C4-2B (cell line): ENCODE data around the gene BAK1.

Experiments used
- H3K27ac ChIP-seq: fragments of 450-650 bp; 2 replicates; pipeline ENCODE4 v1.5.1; 2017
- CTCF ChIP-seq: fragments of 450-650 bp; conservative IDR thresholded peaks from 2 replicates; pipeline ENCODE4 v1.5.1; 2017; ENCODE audit warnings: mild to moderate bottlenecking
- ZFX ChIP-seq: fragments of 450-650 bp; IDR thresholded peaks from 2 replicates; pipeline ENCODE4 v1.6.1; 2017

BAK1 gene

GRCh38 chr6:33579828-33580714 lies at the start of gene BAK1:
TSS of gene BAK1 (minus strand) at chr6:33580276. CDS start at chr6:33577604, 2,672 bp downstream.
- H3K27ac ChIP-seq = peak within 1 kb of the TSS; percentile 85
- TF ChIP-seq CTCF (peak; percentile 74), ZFX (peak; percentile 51; the same call in 1 of the 2 replicates)

- H3K27ac ChIP-seq = no peak overlapping the region
- TF ChIP-seq ZFX = no peak
- no peak for TF ChIP-seq CTCF
These were observed 48.4 kb upstream of the BAK1 start for GRCh38 chr6:33628401-33628964.

GRCh38 chr6:33627876-33628275 lies 47.8 kb upstream of the BAK1 start:
- no peak overlapping the region for H3K27ac ChIP-seq
- no peak for TF ChIP-seq CTCF
- TF ChIP-seq ZFX = no peak

- no peak for TF ChIP-seq ZFX
- no peak for TF ChIP-seq CTCF
- no peak overlapping the region for H3K27ac ChIP-seq
These were observed 44.8 kb upstream of the BAK1 start for GRCh38 chr6:33624856-33625255.

- H3K27ac ChIP-seq = no peak overlapping the region
- TF ChIP-seq CTCF (no peak), ZFX (no peak)
These were observed 43.9 kb upstream of the BAK1 start for GRCh38 chr6:33623895-33624381.

GRCh38 chr6:33622456-33623431 lies 42.7 kb upstream of the BAK1 start:
- no peak for TF ChIP-seq CTCF
- no peak for TF ChIP-seq ZFX
- H3K27ac ChIP-seq = peak overlapping the region; percentile 97
